Hepatocyte (in vitro differentiated cells): ENCODE data around the gene INTS15. TPM values are rescaled to one million over a fixed set of nuclear protein-coding genes. Genes with fewer than 3 reads are reported as not detected.

ENCODE experiments used
- DNase-seq: peaks from one replicate; pipeline ENCODE4 v3.0.0-alpha.2; 2016; ENCODE audit warnings: low spot score
- H2AFZ ChIP-seq: fragments of 200-600 bp; sonication (generic); 2 replicates; pipeline ENCODE4 v1.6.0; 2016; ENCODE audit warnings: antibody characterized with exemption, mild to moderate bottlenecking
- H3K27ac ChIP-seq: fragments of 200-600 bp; sonication (generic); 2 replicates; pipeline ENCODE4 v1.5.1; 2016; ENCODE audit warnings: mild to moderate bottlenecking
- H3K27me3 ChIP-seq: fragments of 200-600 bp; sonication (generic); 2 replicates; pipeline ENCODE4 v1.6.1; 2016
- H3K36me3 ChIP-seq: fragments of 200-600 bp; sonication (generic); replicated peaks from 2 replicates; pipeline ENCODE4 v1.5.1; 2016; ENCODE audit warnings: low read depth; ENCODE audit not compliant: insufficient read depth
- H3K4me1 ChIP-seq: fragments of 200-600 bp; sonication (generic); 2 replicates; pipeline ENCODE4 v1.5.1; 2016; ENCODE audit warnings: mild to moderate bottlenecking, moderate library complexity; ENCODE audit not compliant: insufficient read depth
- H3K4me2 ChIP-seq: fragments of 200-600 bp; sonication (generic); 2 replicates; pipeline ENCODE4 v1.6.0; 2016
- H3K4me3 ChIP-seq: fragments of 200-600 bp; sonication (generic); 2 replicates; pipeline ENCODE4 v1.5.1; 2016; ENCODE audit warnings: mild to moderate bottlenecking
- H3K79me2 ChIP-seq: fragments of 200-600 bp; sonication (generic); 2 replicates; pipeline ENCODE4 v1.6.0; 2017; ENCODE audit warnings: mild to moderate bottlenecking
- H3K9me2 ChIP-seq: fragments of 200-600 bp; sonication (generic); replicated peaks from 2 replicates; pipeline ENCODE4 v1.6.0; 2017; ENCODE audit warnings: mild to moderate bottlenecking; ENCODE audit not compliant: insufficient read depth
- H3K9me3 ChIP-seq: fragments of 200-600 bp; sonication (generic); 2 replicates; pipeline ENCODE4 v1.5.1; 2016; ENCODE audit warnings: low read depth, mild to moderate bottlenecking
- H4K20me1 ChIP-seq: fragments of 200-600 bp; sonication (generic); 2 replicates; pipeline ENCODE4 v1.6.0; 2016; ENCODE audit warnings: mild to moderate bottlenecking; ENCODE audit not compliant: insufficient read depth, poor library complexity, severe bottlenecking
- EZH2 ChIP-seq: fragments of 200-600 bp; sonication (generic); IDR thresholded peaks from 2 replicates; pipeline ENCODE4 v1.6.1; 2016; ENCODE audit warnings: antibody characterized with exemption, mild to moderate bottlenecking, borderline replicate concordance
- EZH2phosphoT487 ChIP-seq: fragments of 200-600 bp; sonication (generic); IDR thresholded peaks from one replicate; pipeline ENCODE4 v1.6.1; 2018; ENCODE audit warnings: antibody characterized with exemption, mild to moderate bottlenecking, low read depth, moderate library complexity; ENCODE audit not compliant: unreplicated experiment, severe bottlenecking
- WGBS: methylation state at CpG from one replicate; pipeline ENCODE4 v1.1.6; 2016; ENCODE audit warnings: low lambda C conversion rate; ENCODE audit errors: missing lambda C conversion rate; 5-methylcytosine and 5-hydroxymethylcytosine counted together
- polyA plus RNA-seq: library from polyadenylated mRNA; unstranded; fragments of >200 nt; fragmentation: Nextera tagmentation; extraction: Ambion mirVana; gene quantifications from 2 replicates; pipeline ENCODE4 v1.2.1, GENCODE V29; 2016
- total RNA-seq: library from RNA; depleted of rRNA; stranded (reverse); fragments of >200 nt; gene quantifications from 2 replicates; pipeline ENCODE4 v1.2.3, GENCODE V29; 2014
- TF ChIP-seq, protein P1 (sequence below): fragments of 200-600 bp; sonication (generic); IDR thresholded peaks from 2 replicates; pipeline ENCODE4 v1.5.1; 2016; ENCODE audit warnings: antibody characterized with exemption, mild to moderate bottlenecking; ENCODE audit not compliant: poor library complexity

INTS15 gene
- total and polyA plus RNA-seq, 2 experiments from 2014 or later: 21.4 to 26.1 TPM

DNA sequence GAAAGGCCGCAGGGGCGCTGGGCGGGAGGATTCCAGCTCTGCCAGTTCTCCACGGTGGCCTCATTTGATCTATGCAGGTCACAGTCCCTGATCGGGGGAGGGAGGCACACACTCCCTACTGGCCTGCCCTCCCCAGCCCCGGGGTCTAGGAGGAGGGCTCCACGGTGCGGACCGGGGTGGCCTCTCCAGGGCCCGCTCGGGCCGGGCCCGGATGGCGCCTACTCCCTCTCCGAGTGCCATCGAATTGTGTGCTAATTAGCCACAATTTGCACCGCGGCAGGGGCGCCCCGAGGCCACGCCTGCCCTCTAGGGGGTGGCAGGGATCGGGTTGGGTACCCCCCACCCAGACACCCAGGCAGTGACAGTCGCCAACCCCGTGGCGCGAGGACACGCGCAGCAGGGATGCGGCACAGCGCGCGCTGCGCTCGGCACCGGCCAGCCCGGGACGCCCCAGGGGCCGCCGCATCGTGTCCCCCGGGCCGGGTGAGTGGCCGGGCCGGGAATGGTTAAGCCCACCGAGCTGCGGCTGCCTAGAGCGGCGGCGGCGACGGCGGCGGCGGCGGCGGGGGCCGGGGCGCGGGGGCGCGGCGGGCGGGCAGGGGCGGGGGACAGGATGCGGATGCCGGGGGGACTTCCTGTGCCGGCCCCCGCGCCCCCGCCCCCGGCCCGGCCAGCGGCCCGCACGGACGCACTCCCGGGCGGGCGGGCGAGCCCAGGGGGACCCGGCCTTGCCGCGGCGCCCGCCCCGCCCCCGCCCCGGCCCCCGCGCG lies 25.3 kb downstream of the INTS15 start, which contains the start of gene ZNF853:
TSS of gene ZNF853 (plus strand) at position 658 of the 770 bp plus-strand sequence. CDS start 565 bp downstream, outside the sequence.
- Histone ChIP-seq H3K9me2 (no peaks in the 10 kb centered on the region), H3K27ac (no peak within 1 kb of the TSS), H3K4me3 (peak within 1 kb of the TSS; percentile 83), H3K79me2 (no peaks in the 10 kb centered on the region), H3K4me2 (peak within 1 kb of the TSS; percentile 98), H3K9me3 (no peaks in the 10 kb centered on the region), H3K4me1 (no peaks in the 10 kb centered on the region), H2AFZ (peak within 1 kb of the TSS; percentile 95), H4K20me1 (no peaks in the 10 kb centered on the region), H3K27me3 (no peaks in the 10 kb centered on the region), H3K36me3 (no peaks in the 10 kb centered on the region)
- WGBS: 4% methylated on average over 43 of the region's 91 CpGs
- TF ChIP-seq EZH2 (no peak), EZH2phosphoT487 (no peak)
- TF ChIP-seq, protein P1, sequence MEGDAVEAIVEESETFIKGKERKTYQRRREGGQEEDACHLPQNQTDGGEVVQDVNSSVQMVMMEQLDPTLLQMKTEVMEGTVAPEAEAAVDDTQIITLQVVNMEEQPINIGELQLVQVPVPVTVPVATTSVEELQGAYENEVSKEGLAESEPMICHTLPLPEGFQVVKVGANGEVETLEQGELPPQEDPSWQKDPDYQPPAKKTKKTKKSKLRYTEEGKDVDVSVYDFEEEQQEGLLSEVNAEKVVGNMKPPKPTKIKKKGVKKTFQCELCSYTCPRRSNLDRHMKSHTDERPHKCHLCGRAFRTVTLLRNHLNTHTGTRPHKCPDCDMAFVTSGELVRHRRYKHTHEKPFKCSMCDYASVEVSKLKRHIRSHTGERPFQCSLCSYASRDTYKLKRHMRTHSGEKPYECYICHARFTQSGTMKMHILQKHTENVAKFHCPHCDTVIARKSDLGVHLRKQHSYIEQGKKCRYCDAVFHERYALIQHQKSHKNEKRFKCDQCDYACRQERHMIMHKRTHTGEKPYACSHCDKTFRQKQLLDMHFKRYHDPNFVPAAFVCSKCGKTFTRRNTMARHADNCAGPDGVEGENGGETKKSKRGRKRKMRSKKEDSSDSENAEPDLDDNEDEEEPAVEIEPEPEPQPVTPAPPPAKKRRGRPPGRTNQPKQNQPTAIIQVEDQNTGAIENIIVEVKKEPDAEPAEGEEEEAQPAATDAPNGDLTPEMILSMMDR: no peak
- DNase-seq: peak; percentile 46

GRCh38 chr7:6615723-6616555 lies 26.1 kb downstream of the INTS15 start:
- peak overlapping the region; percentile 98 for H3K4me2 ChIP-seq
- peak overlapping the region; percentile 86 for H2AFZ ChIP-seq
- no peak overlapping the region for H3K27ac ChIP-seq
- WGBS: 21% methylated on average over 33 of the region's 63 CpGs
- H3K36me3 ChIP-seq: no peaks in the 10 kb centered on the region
- no peaks in the 10 kb centered on the region for H3K9me2 ChIP-seq
- no peaks in the 10 kb centered on the region for H3K27me3 ChIP-seq
- DNase-seq: peak; percentile 41
- TF ChIP-seq EZH2: no peak
- TF ChIP-seq, protein P1: no peak
- no peaks in the 10 kb centered on the region for H4K20me1 ChIP-seq
- no peaks in the 10 kb centered on the region for H3K79me2 ChIP-seq
- no peaks in the 10 kb centered on the region for H3K4me1 ChIP-seq
- H3K9me3 ChIP-seq: no peaks in the 10 kb centered on the region
- H3K4me3 ChIP-seq: peak overlapping the region; percentile 83

DNA sequence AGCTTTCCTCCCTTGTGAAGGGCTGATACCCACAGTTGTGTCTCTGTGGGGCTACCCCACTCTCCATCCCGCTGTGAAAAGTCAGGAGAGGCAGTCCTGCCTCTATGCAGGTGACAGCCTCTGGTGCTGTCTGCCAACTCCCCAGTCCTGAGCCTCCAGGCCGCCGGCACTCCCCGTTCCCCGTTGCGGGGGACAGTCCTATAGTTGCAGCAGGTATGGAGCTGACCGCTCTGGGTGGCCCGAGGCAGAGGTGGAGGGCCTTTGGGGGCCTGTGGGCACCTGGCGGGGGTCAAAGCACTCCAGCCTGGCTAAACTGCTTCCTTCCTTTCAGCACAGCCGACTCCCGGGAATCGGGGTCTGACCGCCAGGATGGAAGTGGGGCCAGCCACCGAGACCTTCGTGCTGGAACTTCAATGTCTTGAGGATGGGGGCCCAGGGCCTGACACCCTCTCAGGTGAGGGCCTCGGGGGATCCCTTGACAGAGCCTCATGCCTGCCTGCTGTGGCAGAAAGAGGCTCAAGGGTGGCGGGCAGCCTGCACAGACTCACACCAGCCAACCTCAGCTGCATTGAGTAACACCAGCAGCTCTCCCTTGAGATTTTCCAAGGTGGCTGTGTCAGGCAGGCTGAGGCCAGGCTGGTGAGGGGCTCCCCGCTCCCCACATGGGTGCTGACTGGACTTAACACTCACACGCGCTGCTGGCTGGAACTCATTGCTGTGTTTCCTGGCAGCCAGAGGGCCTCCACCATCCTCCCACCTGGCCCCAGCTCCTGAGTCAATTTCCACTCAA lies 27.2 kb downstream of the INTS15 start:
- H4K20me1 ChIP-seq: no peaks in the 10 kb centered on the region
- 97% methylated on average over 16 of the region's 20 CpGs for WGBS
- no peaks in the 10 kb centered on the region for H3K9me3 ChIP-seq
- no peak overlapping the region for H2AFZ ChIP-seq
- no peak overlapping the region for H3K27ac ChIP-seq
- no peaks in the 10 kb centered on the region for H3K79me2 ChIP-seq
- H3K9me2 ChIP-seq: no peaks in the 10 kb centered on the region
- H3K27me3 ChIP-seq: no peaks in the 10 kb centered on the region
- no peak for TF ChIP-seq EZH2
- H3K4me3 ChIP-seq: no peak overlapping the region
- no peak for DNase-seq
- H3K36me3 ChIP-seq: no peaks in the 10 kb centered on the region
- H3K4me1 ChIP-seq: no peaks in the 10 kb centered on the region
- peak overlapping the region; percentile 98 for H3K4me2 ChIP-seq
